GM23248 (cell line): Measurements from ENCODE around the gene SGMS1. TPM values are rescaled to one million over a fixed set of nuclear protein-coding genes. Genes with fewer than 3 reads are reported as not detected.

Experiments
- DNase-seq: peaks from one replicate; pipeline ENCODE4 v3.0.0-alpha.2; 2015
- H2AFZ ChIP-seq: fragments of 200-600 bp; sonication (generic); 2 replicates; pipeline ENCODE4 v1.6.1; 2016; ENCODE audit warnings: antibody characterized with exemption
- H3F3A ChIP-seq: fragments of 200-600 bp; sonication (generic); 2 replicates; pipeline ENCODE4 v1.6.1; 2016; ENCODE audit warnings: mild to moderate bottlenecking, antibody characterized with exemption, mixed run types; ENCODE audit not compliant: insufficient read depth
- H3K27ac ChIP-seq: fragments of 200-600 bp; sonication (generic); 2 replicates; pipeline ENCODE4 v1.5.1; 2016; ENCODE audit warnings: mild to moderate bottlenecking
- H3K27me3 ChIP-seq: fragments of 200-600 bp; sonication (generic); replicated peaks from 2 replicates; pipeline ENCODE4 v1.6.1; 2016; ENCODE audit warnings: mild to moderate bottlenecking; ENCODE audit not compliant: insufficient read depth
- H3K36me3 ChIP-seq: fragments of 200-600 bp; sonication (generic); 2 replicates; pipeline ENCODE4 v1.6.1; 2016; ENCODE audit warnings: low read depth, mild to moderate bottlenecking
- H3K4me1 ChIP-seq: fragments of 200-600 bp; sonication (generic); 2 replicates; pipeline ENCODE4 v1.6.1; 2016; ENCODE audit warnings: mild to moderate bottlenecking; ENCODE audit not compliant: insufficient read depth
- H3K4me2 ChIP-seq: fragments of 200-600 bp; sonication (generic); one replicate; pipeline ENCODE4 v1.6.1; 2016; ENCODE audit warnings: mild to moderate bottlenecking; ENCODE audit not compliant: unreplicated experiment
- H3K4me3 ChIP-seq: fragments of 200-600 bp; sonication (generic); 2 replicates; pipeline ENCODE4 v1.5.1; 2016; ENCODE audit warnings: mild to moderate bottlenecking
- H3K79me2 ChIP-seq: fragments of 200-600 bp; sonication (generic); 2 replicates; pipeline ENCODE4 v1.6.1; 2016; ENCODE audit warnings: mild to moderate bottlenecking; ENCODE audit not compliant: insufficient read depth
- H3K9ac ChIP-seq: fragments of 200-600 bp; sonication (generic); 2 replicates; pipeline ENCODE4 v1.6.1; 2016; ENCODE audit warnings: mild to moderate bottlenecking
- H3K9me2 ChIP-seq: fragments of 200-600 bp; sonication (generic); 2 replicates; pipeline ENCODE4 v1.6.1; 2016; ENCODE audit warnings: mixed run types, mild to moderate bottlenecking, moderate library complexity; ENCODE audit not compliant: insufficient read depth
- H3K9me3 ChIP-seq: fragments of 200-600 bp; sonication (generic); one replicate; pipeline ENCODE4 v1.6.1; 2017; ENCODE audit warnings: low read depth
- H4K20me1 ChIP-seq: fragments of 200-600 bp; sonication (generic); 2 replicates; pipeline ENCODE4 v1.6.0; 2016; ENCODE audit not compliant: insufficient read depth
- EZH2 ChIP-seq: fragments of 200-600 bp; sonication (generic); IDR thresholded peaks from 2 replicates; pipeline ENCODE4 v1.6.1; 2018; ENCODE audit warnings: antibody characterized with exemption, mild to moderate bottlenecking; ENCODE audit not compliant: insufficient read depth, poor library complexity, severe bottlenecking
- EZH2phosphoT487 ChIP-seq: fragments of 200-600 bp; sonication (generic); IDR thresholded peaks from 2 replicates; pipeline ENCODE4 v1.6.1; 2018; ENCODE audit warnings: antibody characterized with exemption, moderate library complexity, mild to moderate bottlenecking, low read depth; ENCODE audit not compliant: insufficient read depth
- WGBS, 2 experiments: methylation state at CpG; one replicate each; pipeline ENCODE4 v1.1.6; 2015 to 2017; ENCODE audit warnings: low lambda C conversion rate in 2 of 2, low coverage in 1 of 2; ENCODE audit errors: missing lambda C conversion rate in 2 of 2; 5-methylcytosine and 5-hydroxymethylcytosine counted together
- in situ Hi-C: fragments of 300-500 bp; cut with MboI; formaldehyde crosslinking; loops from 2 replicates; pipeline ENCODE4 v1.15.0; 2020
- polyA plus RNA-seq: library from polyadenylated mRNA; unstranded; fragments of >200 nt; fragmentation: Nextera tagmentation; extraction: Ambion mirVana; gene quantifications from 2 replicates; pipeline ENCODE4 v1.2.1, GENCODE V29; 2016
- total RNA-seq: library from RNA; depleted of rRNA; stranded (reverse); fragments of >200 nt; shearing (Covaris generic); gene quantifications from 2 replicates; pipeline ENCODE4 v1.2.3, GENCODE V29; 2014

SGMS1 gene
- total and polyA plus RNA-seq, 2 experiments from 2014 or later: 22.7 to 53.6 TPM

- H4K20me1 ChIP-seq: no peaks in the 10 kb centered on the region
- H3K36me3 ChIP-seq: no peaks in the 10 kb centered on the region
- DNase-seq: no peak
- 95% methylated on average over 9 of the region's 9 CpGs for WGBS, 2 experiments
- 0 out of 2 replicates have a peak, but pooled peaks cover 6% of the 10 kb centered on the region for H3K79me2 ChIP-seq
- H2AFZ ChIP-seq: no peak overlapping the region
- TF ChIP-seq EZH2phosphoT487 (no peak), EZH2 (no peak)
- no peaks in the 10 kb centered on the region for H3K9me3 ChIP-seq
- no peaks in the 10 kb centered on the region for H3K4me1 ChIP-seq
- no peaks in the 10 kb centered on the region for H3F3A ChIP-seq
- H3K4me2 ChIP-seq: no peak overlapping the region
- no peaks in the 10 kb centered on the region for H3K27me3 ChIP-seq
- in situ Hi-C loops: no loop called here
- no peaks in the 10 kb centered on the region for H3K9me2 ChIP-seq
- H3K9ac ChIP-seq: no peak overlapping the region
- H3K4me3 ChIP-seq: no peak overlapping the region
- no peak overlapping the region for H3K27ac ChIP-seq
Measured at GRCh38 chr10:50480054-50481007, 143.4 kb downstream of the SGMS1 start.

GRCh38 chr10:50477287-50478203 is 146.2 kb downstream of the SGMS1 start:
- in situ Hi-C loops: no loop called here

GRCh38 chr10:50473756-50474155 is 150.0 kb downstream of the SGMS1 start:
- H3K27me3 ChIP-seq: no peaks in the 10 kb centered on the region
- no peak overlapping the region for H2AFZ ChIP-seq
- TF ChIP-seq EZH2phosphoT487 (no peak), EZH2 (no peak)
- H3K36me3 ChIP-seq: no peaks in the 10 kb centered on the region
- peaks cover 5% of the 10 kb centered on the region; the same call in 1 of the 2 replicates for H3F3A ChIP-seq
- H3K4me3 ChIP-seq: no peak overlapping the region
- WGBS, 2 experiments: 94 to 96% methylated on average over 2 of the region's 2 CpGs
- in situ Hi-C loops: no loop called here
- no peak overlapping the region for H3K4me2 ChIP-seq
- no peak for DNase-seq
- no peaks in the 10 kb centered on the region for H3K9me2 ChIP-seq
- H3K9me3 ChIP-seq: no peaks in the 10 kb centered on the region
- H3K9ac ChIP-seq: no peak overlapping the region
- H3K27ac ChIP-seq: no peak overlapping the region
- H3K4me1 ChIP-seq: peaks cover 25% of the 10 kb centered on the region
- no peaks in the 10 kb centered on the region for H4K20me1 ChIP-seq
- no peaks in the 10 kb centered on the region for H3K79me2 ChIP-seq

More at GRCh38 chr10:50477287-50478203, 146.2 kb downstream of the SGMS1 start:
- Histone ChIP-seq H3K9me3 (no peaks in the 10 kb centered on the region), H3F3A (no peaks in the 10 kb centered on the region), H3K27me3 (no peaks in the 10 kb centered on the region), H3K4me1 (no peaks in the 10 kb centered on the region), H3K27ac (no peak overlapping the region), H3K79me2 (no peaks in the 10 kb centered on the region), H2AFZ (no peak overlapping the region), H3K9me2 (no peaks in the 10 kb centered on the region), H3K4me3 (no peak overlapping the region), H4K20me1 (no peaks in the 10 kb centered on the region), H3K9ac (no peak overlapping the region), H3K4me2 (no peak overlapping the region), H3K36me3 (no peaks in the 10 kb centered on the region)
- WGBS, 2 experiments: 83 to 92% methylated on average over 4 of the region's 4 CpGs
- DNase-seq: no peak
- no peak for TF ChIP-seq EZH2
- no peak for TF ChIP-seq EZH2phosphoT487

GRCh38 chr10:50472914-50473313 is 150.8 kb downstream of the SGMS1 start:
- Histone ChIP-seq H4K20me1 (no peaks in the 10 kb centered on the region), H3K9me3 (no peaks in the 10 kb centered on the region), H3K79me2 (no peaks in the 10 kb centered on the region), H2AFZ (no peak overlapping the region), H3K36me3 (no peaks in the 10 kb centered on the region), H3K9ac (no peak overlapping the region), H3K4me2 (no peak overlapping the region), H3K4me3 (no peak overlapping the region), H3K27me3 (no peaks in the 10 kb centered on the region), H3K27ac (no peak overlapping the region), H3K4me1 (peaks cover 26% of the 10 kb centered on the region), H3K9me2 (no peaks in the 10 kb centered on the region), H3F3A (peaks cover 6% of the 10 kb centered on the region; the same call in 1 of the 2 replicates)
- DNase-seq: no peak
- in situ Hi-C loops: no loop called here
- no peak for TF ChIP-seq EZH2phosphoT487
- no peak for TF ChIP-seq EZH2
